Stromal cell of bone marrow (primary cell): ENCODE data around the gene GDF11.

ENCODE experiments used
- DNase-seq: peaks from one replicate; pipeline ENCODE4 v3.0.0-alpha.2; 2012; ENCODE audit warnings: low read depth

The GDF11 gene

GRCh38 chr12:55723516-55724225 lies 19.3 kb upstream of the GDF11 start:
- DNase-seq: no peak

- DNase-seq: no peak
Observed at GRCh38 chr12:55724226-55724939, 18.5 kb upstream of the GDF11 start.

DNA sequence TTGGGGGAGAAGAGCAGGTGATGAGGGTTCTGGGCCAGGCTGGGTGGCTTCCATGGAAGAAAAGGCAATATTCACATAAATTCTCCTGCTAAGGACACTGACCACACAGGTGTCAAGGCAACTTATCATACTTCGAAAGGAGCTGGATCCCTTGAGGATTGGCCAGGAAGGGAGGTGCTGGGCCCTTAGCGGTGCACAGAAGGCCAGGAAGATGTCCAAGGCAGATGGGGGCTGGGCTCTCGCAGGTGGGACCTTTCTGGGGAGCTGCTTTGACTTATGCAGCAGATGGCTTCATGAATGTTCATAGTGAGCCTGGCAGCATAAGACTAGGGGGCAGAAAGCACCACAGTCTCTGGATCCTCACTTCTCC lies 18.0 kb upstream of the GDF11 start:
- no peak for DNase-seq

DNA sequence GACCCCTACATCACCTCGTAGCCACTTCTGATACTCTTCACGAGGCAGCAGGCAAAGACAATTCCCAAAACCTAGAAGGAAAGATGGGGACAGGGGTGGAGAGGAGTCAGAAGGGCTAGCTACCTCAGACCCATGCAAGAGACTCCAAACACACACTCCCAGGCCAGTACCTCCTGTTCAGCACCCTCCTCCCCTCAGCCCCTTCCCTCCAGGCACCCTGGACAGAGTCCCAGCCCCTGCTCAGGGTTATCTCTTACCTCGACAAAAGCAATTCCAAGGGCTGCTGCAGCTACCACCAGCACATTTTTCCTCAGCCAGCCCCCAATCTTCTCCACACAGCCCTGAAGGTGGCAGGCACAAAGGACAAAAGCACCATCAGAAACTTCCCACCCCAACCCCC lies 17.4 kb upstream of the GDF11 start:
- DNase-seq: no peak

DNA sequence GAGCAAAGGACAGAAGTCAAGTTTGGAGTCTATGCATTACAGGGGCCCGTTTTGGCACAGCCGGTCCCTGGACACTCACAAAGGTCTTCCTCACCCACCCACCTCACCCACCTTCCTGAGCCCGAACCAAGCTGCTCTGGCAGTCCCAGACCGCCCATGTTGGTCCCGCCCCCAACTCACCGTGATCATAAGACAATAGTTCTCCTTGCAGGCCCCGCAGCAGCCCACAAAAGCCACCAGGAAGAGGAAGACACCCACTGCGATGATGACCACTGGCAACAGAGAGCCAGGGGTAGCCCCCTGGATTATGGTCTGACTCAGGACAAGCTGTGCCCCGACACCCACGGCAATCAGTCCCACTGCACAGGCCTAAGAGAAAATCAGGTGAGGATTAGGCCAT lies 16.0 kb upstream of the GDF11 start:
- no peak for DNase-seq

GRCh38 chr12:55727643-55728185 lies 15.2 kb upstream of the GDF11 start:
- DNase-seq: no peak

- DNase-seq: no peak
Observed at GRCh38 chr12:55728186-55728938, 14.6 kb upstream of the GDF11 start.

- peak; percentile 96 for DNase-seq
Observed at GRCh38 chr12:55728939-55729818, 13.7 kb upstream of the GDF11 start, which contains the start of gene CD63. Gene CD63, minus strand, starts transcription at chr12:55729009. Its CDS starts 668 bp downstream, at chr12:55728341.

DNA sequence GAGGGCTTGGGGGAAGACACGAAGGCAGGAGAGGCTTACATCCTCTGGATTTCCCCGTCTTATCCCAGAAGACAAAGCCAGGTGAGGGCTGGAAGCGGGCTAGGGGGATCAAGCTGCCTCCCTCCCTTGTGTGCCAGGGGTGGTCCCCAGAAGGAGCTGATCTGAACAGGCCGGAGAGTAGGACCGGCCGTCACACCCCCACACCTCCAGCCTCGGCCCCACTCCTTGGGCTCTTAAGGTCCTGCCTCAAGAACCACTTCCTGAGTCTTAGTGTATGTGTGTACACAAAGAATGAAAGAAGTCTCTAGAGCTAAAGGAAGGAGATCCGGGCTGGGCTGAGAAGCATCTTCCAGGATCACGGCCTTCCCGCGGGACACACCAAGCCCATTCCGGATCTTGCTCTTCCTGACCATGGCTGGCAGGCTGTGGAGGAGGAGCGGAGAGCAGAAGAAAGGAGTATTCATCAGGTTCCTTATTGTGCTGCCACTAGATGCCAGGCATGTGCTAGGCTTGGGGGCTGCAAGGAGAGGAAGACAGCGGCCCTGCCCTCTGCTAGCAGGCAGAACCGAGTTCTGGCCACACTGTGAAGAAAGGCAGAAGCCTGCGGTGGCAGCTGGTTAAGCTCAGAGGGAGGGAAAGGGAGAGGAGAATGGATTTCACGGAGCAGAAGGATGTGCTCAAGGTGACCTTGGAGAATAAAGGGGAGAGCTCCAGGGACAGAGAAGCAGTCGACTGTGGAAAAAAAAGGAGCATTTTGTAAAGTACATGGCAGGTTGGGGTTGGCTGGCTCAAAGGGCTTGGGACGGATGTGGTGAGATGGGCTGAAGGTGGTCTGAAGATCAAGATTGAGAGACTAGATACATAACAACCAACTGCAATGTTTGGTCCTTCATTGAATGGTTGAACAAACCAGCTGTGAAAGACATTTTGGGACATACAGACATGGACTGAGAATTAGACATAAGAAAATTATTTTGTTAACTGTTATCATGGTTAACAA lies 12.8 kb upstream of the GDF11 start:
- DNase-seq: no peak

DNA sequence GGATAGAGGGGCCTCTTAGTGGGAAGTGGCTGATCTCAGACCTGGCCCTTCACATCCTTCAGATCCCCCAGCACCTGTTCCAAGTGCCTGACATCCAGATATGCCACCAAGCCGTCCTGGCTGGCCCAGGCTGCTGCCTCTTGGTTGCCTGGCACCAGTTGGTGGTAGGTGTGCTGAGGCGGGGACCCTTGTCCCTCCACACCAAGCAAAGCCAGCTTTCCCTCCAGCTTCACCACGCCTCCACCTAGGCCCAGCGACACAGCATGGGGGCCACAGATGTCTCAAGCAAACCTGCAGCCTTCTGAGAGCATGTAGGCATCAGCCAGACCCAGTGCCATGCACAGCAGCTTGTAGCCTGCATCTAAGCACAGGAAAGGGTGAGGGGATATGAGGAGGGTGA lies 10.6 kb upstream of the GDF11 start:
- DNase-seq: no peak

DNA sequence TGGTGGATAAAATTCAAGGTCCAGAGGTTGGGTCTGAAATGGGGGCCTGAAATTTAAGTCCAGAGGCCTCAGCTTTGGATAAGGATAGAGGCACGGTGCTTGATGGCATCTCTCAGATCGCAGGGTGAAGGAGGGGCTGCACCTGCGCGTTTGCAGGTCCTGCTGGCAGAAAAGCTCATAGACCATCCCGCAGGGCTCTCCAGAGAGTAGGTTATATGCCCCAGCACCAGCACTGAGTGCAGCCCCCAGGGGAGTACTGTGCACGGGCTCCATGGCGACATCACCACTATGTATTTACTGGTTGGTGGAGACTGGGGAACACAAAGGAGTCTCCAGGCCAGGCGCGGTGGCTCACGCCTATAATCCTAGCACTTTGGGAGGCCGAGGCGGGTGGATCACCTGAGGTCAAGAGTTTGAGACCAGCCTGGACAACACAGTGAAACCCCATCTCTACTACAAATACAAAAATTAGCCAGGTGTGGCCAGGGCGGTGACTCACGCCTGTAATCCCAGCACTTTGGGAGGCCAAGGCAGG lies 9.8 kb upstream of the GDF11 start:
- no peak for DNase-seq

DNA sequence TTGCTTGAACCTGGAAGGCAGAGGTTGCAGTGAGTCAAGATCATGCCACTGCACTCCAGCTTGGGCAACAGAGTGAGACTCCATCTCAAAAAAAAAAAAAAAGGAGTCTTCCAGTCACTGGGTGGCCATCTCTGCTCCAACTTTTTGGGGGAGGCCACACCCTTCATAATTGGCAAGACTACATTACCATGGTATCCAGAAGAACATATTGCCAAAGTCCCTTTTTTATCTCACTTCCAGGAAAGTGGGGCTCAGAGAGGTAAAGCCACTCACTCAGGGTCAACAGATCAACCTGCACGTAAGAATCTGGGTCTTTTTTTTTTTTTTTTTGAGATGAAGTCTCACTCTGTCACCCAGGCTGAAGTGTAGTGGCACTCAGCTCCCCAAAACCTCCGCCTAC lies 9.1 kb upstream of the GDF11 start:
- no peak for DNase-seq

- no peak for DNase-seq
Observed at GRCh38 chr12:55734595-55734994, 8.3 kb upstream of the GDF11 start.

- no peak for DNase-seq
Observed at GRCh38 chr12:55736076-55736475, 6.8 kb upstream of the GDF11 start.

DNA sequence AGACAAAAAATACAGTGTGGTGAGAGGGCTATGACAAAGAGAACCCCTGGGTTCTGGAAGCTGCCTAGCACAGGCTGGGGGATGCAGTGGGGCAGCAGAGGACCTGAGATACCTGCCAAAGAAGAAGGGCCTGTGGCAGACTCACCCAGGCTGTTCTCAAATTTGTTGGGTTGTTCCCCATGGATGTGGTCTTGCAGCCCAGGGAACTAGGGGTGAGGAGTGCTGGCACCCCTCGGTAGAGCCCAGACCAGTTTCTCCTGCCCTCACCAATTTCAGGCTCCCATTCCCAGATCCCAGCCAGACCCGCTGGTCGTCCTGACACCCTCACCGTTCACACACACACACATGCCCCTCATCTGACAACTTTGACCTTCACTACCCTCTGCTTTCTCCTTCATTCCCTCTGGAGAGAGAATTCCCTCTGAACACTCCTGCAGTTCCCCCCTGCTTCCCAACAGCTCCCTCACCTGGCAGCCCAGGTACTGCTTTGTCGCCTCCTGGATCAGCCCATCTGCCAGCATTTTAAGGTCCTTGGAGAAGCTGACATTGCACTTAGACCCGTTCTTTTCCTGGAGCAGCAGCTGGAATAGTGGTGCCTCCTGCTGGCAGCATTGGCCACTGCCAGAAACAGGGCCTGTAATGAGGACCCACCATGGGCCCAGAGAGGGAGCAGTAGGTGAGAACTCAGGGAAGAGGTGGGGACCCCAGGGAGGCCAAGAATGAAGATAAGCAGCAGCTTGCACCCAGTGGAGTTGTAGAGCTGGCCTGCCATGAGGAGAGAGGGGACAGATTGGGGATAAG lies 5.9 kb upstream of the GDF11 start:
- DNase-seq: peak; percentile 61

DNA sequence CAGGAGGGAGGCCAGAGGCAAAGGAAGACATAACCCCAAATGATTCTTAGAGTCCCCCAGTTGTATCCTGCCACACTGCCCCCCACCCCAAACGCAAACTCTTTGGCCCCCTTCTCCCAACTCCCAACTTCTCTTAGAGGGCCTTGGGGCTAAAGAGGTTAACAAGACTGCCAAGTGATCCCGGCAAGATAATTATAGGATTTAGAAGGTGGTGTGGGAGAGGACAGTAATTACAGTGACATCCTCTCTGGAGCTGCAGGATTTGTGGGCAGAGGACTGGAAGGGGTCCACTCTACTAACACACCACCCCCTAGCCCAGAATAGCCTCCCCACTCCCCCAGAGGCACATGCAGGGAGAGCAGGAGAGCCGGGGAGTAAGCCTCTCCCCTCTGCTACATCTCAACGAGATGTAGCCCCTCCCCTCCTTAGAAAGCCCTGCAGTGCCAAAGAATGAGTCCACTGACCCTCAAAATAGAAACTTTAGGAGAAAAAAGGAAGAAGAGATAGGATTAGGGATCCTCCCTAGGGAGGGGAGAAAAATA lies 5.3 kb upstream of the GDF11 start:
- DNase-seq: no peak

GRCh38 chr12:55738123-55739024 lies 4.5 kb upstream of the GDF11 start:
- DNase-seq: peak; percentile 74

DNA sequence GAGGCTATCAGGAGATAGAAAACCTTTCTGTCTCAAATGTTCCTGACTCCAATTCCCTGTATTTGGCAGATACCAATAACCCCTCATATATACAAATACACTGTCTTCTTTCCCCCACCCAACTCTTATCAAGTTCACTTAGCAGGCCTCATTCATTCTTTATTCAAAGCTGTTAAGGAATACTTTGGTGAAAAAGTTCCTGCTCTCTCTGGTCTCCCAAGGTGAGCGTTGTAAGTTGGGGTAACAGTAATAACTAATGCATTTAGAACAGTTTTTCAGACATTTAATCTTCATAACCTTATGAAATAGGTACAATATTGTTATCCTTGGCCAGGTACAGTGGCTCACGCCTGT lies 3.9 kb upstream of the GDF11 start:
- DNase-seq: no peak
